ENCODE data around the gene PGPEP1.
"Not testable (repeated sequence)": the region's sequence is repeated elsewhere in the genome, so short reads cannot be mapped to it uniquely, and the experiment has no call there.

Gene PGPEP1

GRCh38 chr19:18332917-18333530, 7.4 kb upstream of the PGPEP1 start:
- DNase-seq (ENCODE audit: low read depth) = no peak

DNA sequence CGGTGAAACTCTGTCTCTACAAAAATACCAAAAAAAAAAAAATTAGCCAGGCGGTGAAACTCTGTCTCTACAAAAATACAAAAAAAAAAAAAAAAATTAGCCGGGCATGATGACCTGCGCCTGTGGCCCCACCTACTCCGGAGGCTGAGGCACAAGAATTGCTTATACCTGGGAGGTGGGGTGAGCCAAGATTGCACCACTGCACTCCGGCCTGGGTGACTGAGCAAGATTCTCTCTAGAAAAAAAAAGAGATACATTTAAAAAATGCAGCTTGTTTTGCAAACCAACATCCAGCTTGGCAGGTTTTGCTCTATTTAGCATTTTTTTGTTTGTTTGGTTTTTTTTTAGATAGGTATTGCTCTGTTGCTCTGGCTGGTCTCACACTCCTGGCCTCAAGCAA, 6.7 kb upstream of the PGPEP1 start:
- DNase-seq (ENCODE audit: low read depth) = no peak

- no peak for DNase-seq (ENCODE audit: low read depth)
These were observed 4.3 kb upstream of the PGPEP1 start for GRCh38 chr19:18336121-18336520.

GRCh38 chr19:18338541-18338940, 1.9 kb upstream of the PGPEP1 start:
- DNase-seq (ENCODE audit: low read depth) = no peak

DNA sequence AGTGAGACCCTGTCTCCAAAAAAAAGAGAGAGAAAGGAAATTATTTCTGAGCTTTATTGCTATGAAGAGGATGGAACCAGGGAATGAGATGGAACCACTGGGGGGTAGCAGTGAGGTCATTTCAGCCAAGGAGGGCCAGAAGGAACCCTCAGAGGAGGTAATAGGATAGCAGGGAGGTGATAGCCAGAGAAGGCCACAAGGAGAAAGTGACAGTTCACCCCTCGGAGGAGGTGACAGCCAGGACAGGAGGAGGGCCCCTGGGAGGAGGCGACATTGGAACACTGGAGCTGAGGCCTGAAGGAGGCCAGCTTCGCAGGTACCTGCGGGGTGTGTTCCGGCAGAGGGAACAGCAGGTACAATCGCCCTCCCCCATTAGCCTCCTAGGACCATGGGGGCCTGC, 675 bp upstream of the PGPEP1 start:
- no peak for DNase-seq (ENCODE audit: low read depth)

DNA sequence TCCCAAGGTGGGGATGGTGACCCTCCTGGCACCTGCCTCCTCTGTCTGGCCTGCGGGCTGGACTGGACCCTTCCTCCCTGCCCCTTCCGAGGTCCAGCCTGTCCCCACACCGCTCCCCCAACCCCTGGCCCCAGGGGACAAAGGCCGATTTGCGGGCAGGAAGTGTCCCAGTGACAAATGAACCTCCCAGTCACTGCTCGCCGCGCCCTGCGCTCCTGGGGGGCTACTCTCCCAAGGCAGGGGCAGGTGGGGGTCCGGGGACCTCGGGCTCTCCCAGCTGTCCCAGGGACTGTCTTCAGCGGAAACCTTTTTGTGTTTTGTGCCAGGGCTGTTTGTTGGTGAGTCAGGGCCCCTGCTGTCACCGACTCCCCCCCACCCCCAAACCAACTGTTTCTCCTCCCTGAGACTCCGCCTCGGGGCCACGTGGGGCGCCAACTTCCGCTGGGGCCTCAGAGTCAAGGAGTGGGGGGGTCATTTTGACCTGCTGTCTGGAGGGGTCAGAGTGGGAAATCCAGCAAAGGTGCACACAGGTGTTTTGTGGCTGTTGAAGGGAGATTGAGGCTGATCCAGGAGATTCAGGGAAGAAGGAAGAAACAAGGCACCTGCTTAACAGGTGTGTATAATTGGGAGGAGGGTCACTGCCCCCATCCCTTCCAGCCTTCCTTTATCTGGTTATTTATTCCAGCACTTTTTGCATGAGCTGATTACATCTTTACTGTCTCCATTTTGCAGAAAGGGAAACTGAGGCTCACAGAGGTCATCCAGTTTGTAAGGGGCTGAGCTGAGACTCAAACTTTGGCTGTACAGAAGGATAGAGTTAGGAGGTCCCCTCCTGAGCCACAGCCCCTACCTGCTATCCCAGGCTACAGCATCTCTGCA, 831 bp downstream of the PGPEP1 start:
- no peak for DNase-seq (ENCODE audit: low read depth)

GRCh38 chr19:18342090-18342632, 1.8 kb downstream of the PGPEP1 start:
- DNase-seq (ENCODE audit: low read depth) = no peak

DNA sequence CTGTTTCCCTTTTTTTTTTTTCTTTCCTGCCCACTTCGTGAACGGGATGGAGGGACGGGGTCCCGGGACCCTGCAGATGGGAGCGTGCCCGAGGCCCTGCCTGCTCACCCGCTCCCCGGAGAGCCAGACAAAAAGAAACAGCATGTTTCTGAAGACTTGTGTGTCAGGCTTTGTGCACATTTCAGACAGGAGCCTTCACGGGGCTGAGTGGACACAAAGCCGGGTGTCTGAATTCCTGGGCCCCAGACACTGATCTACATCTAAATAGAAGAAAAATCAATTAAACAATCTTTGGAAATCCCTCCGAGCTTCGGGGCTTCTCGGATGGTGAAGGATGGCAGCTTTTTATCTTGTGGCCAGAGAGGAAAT, 4.2 kb downstream of the PGPEP1 start:
- no peak for DNase-seq (ENCODE audit: low read depth)

DNA sequence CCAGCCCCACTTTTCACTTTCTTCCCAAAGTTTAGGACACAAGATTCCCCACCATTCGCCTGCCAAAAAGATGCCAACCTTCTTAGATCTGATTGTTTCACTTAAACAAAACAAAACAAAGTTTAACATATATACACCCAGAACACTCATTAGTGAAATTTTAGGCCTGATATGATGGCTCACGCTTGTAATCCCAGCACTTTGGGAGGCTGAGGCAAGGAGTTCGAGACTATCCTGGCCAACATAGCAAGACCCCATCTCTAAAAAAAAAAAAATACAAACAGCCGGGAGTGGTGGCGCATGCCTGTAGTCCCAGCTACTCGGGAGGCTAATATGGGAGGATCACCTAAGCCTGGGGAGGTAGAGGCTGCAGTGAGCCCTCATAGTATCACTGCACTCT, 4.9 kb downstream of the PGPEP1 start:
- no peak for DNase-seq (ENCODE audit: low read depth)

- DNase-seq (ENCODE audit: low read depth) = no peak
These were observed 5.7 kb downstream of the PGPEP1 start for GRCh38 chr19:18346091-18346490.

GRCh38 chr19:18348171-18348570, 7.8 kb downstream of the PGPEP1 start:
- DNase-seq (ENCODE audit: low read depth) = no peak

DNA sequence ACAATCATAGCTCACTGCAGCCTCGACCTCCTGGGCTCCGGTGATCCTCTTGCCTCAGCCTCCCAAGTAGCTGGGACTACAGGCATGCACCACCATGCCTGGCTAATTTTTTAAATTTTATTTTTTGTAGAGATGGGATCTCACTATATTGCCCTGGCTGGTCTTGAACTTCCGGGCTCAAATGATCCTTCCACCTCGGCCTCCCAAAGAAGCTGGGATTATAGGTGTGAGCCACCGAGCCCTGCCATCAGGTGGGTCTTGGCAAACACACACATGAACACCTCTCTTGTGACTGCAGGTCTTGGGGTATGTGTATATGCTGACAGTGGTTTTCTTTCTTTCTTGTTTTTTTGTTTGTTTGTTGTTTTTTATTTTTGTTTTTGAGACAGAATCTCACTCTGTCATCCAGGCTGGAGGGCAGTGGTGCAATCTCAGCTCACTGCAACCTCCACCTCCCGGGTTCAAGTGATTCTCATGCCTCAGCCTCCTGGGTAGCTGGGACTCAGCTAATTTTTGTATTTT, 8.5 kb downstream of the PGPEP1 start:
- DNase-seq (ENCODE audit: low read depth) = not testable (repeated sequence)

- DNase-seq (ENCODE audit: low read depth) = no peak
These were observed 9.2 kb downstream of the PGPEP1 start for GRCh38 chr19:18349524-18350128.

GRCh38 chr19:18350490-18350889, 10.1 kb downstream of the PGPEP1 start:
- no peak for DNase-seq (ENCODE audit: low read depth)

- no peak for DNase-seq (ENCODE audit: low read depth)
These were observed 11.1 kb downstream of the PGPEP1 start for GRCh38 chr19:18351544-18351943.

DNA sequence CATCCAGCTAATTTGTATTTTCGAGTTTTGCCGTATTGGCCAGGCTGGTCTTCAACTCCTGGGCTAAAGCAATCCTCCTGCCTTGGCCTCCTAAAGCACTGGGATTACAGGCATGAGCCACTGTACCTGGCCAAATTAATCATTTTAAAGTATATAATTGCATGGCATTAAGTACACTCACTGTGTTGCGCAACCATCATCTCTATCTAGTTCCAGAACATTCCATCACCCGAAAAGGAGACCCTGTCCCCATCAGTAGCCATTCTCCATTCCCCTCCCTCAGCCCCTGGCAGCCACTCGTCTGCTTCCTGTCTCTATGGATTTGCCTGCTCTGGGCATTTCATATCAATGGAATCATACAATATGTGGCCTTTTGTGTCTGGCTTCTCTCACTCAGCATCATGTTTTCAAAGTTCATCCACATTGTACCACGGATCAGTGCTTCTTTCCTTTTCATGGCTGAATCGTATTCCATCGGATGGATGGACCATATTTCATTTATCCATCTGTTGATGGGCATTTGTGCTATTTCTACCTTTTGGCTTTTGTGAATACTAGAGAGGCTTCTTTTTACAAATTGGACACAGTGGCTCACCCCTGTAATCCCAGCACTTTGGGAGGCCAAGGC, 13.1 kb downstream of the PGPEP1 start:
- no peak for DNase-seq (ENCODE audit: low read depth)

DNA sequence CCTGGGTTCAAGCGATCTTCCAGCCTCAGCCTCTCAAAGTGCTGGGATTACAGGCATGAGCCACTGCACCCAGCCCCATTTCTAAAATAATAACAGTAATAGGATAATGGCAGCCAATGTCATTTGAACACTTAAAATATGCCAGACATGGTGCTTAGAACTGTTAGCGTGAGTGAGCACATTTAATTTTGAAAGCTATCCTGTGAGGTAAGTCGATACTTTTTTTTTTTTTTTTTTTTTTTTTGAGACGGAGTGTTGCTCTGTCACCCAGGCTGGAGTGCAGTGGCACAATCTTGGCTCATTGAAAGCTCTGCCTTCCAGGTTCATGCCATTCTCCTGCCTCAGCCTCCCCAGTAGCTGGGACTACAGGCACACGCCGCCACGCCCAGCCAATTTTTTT, 14.3 kb downstream of the PGPEP1 start:
- DNase-seq (ENCODE audit: low read depth) = not testable (repeated sequence)

GRCh38 chr19:18357041-18357440, 16.6 kb downstream of the PGPEP1 start:
- DNase-seq (ENCODE audit: low read depth) = no peak

GRCh38 chr19:18361646-18362045, 21.2 kb downstream of the PGPEP1 start:
- DNase-seq (ENCODE audit: low read depth) = no peak

DNA sequence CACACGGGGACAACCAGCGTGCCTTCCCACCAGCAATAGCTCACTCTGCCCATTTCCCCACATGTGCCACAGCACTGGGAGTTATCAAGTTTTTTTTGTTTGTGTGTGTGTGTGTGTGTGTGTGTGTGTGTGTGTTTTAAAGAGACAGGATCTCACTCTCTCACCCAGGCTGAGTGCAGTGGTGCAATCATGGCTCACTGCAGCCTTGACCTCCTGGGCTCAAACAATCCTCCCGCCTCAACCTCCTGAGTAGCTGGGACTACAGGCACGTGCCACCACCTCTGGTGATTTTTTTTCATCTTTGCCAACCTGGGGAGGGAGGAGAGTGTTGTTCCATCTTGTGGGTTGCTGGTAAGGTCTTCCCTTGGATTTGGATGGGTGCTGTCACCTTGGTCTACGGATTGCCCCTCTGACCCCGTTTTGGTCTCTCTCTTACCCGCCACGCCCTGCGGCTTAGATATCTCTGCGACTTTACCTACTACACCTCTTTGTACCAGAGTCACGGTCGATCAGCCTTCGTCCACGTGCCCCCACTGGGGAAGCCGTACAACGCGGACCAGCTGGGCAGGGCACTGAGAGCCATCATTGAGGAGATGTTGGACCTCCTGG, 22.6 kb downstream of the PGPEP1 start:
- DNase-seq (ENCODE audit: low read depth) = no peak

DNA sequence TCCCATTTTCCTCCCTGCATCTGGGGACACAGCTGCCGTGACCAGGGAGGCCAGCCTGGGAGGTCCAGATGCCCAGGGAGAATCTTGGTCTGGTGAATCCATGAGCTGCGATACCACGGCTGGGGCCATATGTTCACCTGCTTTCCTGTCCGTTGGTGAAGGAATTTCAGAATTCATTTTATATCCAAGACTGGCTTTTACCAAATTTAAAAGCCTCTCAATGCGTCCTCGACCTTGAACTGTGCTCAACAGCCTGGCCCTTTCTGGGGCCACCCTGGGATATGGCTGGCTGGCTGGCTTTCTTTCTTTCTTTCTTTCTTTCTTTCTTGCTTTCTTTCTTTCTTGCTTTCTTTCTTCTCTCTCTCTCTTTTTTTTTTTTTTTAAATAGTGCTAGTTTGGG, 23.4 kb downstream of the PGPEP1 start:
- no peak for DNase-seq (ENCODE audit: low read depth)

DNA sequence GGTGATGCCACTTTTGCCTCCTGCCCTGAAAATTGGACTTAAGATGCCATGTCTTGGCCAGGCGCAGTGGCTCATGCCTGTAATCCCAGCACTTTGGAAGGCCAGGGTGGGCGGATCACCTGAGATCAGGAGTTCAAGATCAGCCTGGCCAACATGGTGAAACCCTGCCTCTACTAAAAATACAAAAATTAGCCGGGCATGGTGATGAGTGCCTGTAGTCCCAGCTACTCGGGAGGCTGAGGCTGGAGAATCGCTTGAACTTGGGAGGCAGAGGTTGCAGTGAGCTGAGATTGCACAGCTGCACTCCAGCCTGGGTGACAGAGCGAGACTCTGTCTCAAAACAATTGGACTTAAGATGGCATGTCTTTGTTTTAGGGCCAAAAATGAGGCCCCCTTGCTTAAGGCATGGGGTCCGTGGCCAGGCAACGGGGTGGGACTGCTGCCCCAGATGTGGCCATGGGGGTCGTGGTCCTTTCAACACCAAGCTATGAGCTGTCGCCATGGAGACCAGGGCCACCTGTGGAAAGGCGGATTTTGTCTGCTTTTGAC, 24.0 kb downstream of the PGPEP1 start:
- not testable (repeated sequence) for DNase-seq (ENCODE audit: low read depth)
